HepG2 (cell line): ENCODE measurements around the gene DYDC2. TPM values are rescaled to one million over a fixed set of nuclear protein-coding genes. Genes with fewer than 3 reads are reported as not detected.

ENCODE experiments used
- ATAC-seq: fragments of 200-7000 bp; cut with Tn5 transposase; 3 replicates; pipeline ENCODE4 v1.9.1; 2020; ENCODE audit warnings: mild to moderate bottlenecking, moderate library complexity
- BruUV-seq: library from RNA; stranded (reverse); fragments of 400-500 nt; replicated peaks from 2 replicates; lab custom pipeline; 2021; lab: Mats Ljungman, UMichigan
- CTCF ChIA-PET: fragments of 300-600 bp; formaldehyde crosslinking; extraction: SDS; loops from one replicate; lab custom pipeline; 2021; ENCODE audit warnings: low total read pairs, inconsistent platforms, low intra/inter-chr PET ratio; lab: Yijun Ruan, JAX
- POLR2A ChIA-PET: fragments of 350-600 bp; sonication (Branson Sonifier 250); formaldehyde crosslinking; loops from one replicate; lab custom pipeline; 2020; ENCODE audit warnings: antibody characterized with exemption, inconsistent platforms; lab: Yijun Ruan, JAX
- DNase-seq: peaks from one replicate; pipeline ENCODE4 v3.0.0-alpha.2; 2015; ENCODE audit warnings: low spot score
- FAIRE-seq: peaks from 3 replicates; lab custom pipeline; 2011; peaks lifted over from hg19 to GRCh38; lab: Jason Lieb, UNC
- H2AFZ ChIP-seq: one replicate; pipeline ENCODE4 v1.6.1; 2011; ENCODE audit warnings: low read length, inconsistent platforms
- H3K27ac ChIP-seq: fragments of 300-600 bp; 3 replicates; pipeline ENCODE4 v1.8.0; 2011; ENCODE audit warnings: mixed run types, mild to moderate bottlenecking, mixed read lengths, low read length, inconsistent platforms; ENCODE audit not compliant: insufficient read depth; ENCODE audit errors: extremely low read length
- H3K27me3 ChIP-seq, 2 experiments: fragments of 200-600 bp in 1 of 2; 2 replicates in 1 of 2; 3 replicates in 1 of 2; pipeline versions ENCODE4 v1.6.0 to v1.8.0; 2011; ENCODE audit warnings: low read length in 2 of 2, mild to moderate bottlenecking in 2 of 2, moderate library complexity in 2 of 2, inconsistent platforms in 1 of 2; ENCODE audit not compliant: insufficient read depth in 2 of 2, control insufficient read depth in 1 of 2
- H3K36me3 ChIP-seq, 2 experiments: fragments of 200-600 bp in 1 of 2; replicated peaks in 1 of 2; 2 replicates in 1 of 2; 3 replicates in 1 of 2; pipeline versions ENCODE4 v1.5.1 to v1.8.0; 2011; ENCODE audit warnings: low read length in 2 of 2, inconsistent platforms in 1 of 2; ENCODE audit not compliant: insufficient read depth in 2 of 2, control insufficient read depth in 1 of 2
- H3K4me1 ChIP-seq: 2 replicates; pipeline ENCODE4 v1.5.1; 2012; ENCODE audit warnings: low read length, inconsistent platforms; ENCODE audit not compliant: insufficient read depth
- H3K4me2 ChIP-seq: 2 replicates; pipeline ENCODE4 v1.6.0; 2011; ENCODE audit warnings: low read depth, low read length, inconsistent platforms
- H3K4me3 ChIP-seq, 3 experiments: fragments of 200-600 bp in 1 of 3; sonication (generic), shearing (Covaris generic) in 1 of 3; replicated peaks in 1 of 3; 2 replicates each; pipeline ENCODE4 v1.5.1; 2011 to 2016; ENCODE audit warnings: low read length in 3 of 3, inconsistent platforms in 2 of 3, low read depth in 2 of 3, mild to moderate bottlenecking in 2 of 3, control low read depth in 1 of 3, mixed read lengths in 1 of 3; ENCODE audit not compliant: insufficient read depth in 1 of 3
- H3K79me2 ChIP-seq: one replicate; pipeline ENCODE4 v1.6.1; 2011; ENCODE audit warnings: low read length, inconsistent platforms; ENCODE audit not compliant: insufficient read depth
- H3K9ac ChIP-seq: 2 replicates; pipeline ENCODE4 v1.6.0; 2011; ENCODE audit warnings: mild to moderate bottlenecking, low read depth, low read length, inconsistent platforms; ENCODE audit not compliant: insufficient read depth
- H3K9me3 ChIP-seq: 2 replicates; pipeline ENCODE4 v1.5.1; 2012; ENCODE audit warnings: mild to moderate bottlenecking, low read length
- H4K20me1 ChIP-seq: 2 replicates; pipeline ENCODE4 v1.6.0; 2011; ENCODE audit warnings: inconsistent platforms, mild to moderate bottlenecking, low read length, moderate library complexity; ENCODE audit not compliant: insufficient read depth
- ASH2L ChIP-seq: fragments of 300-600, 200-600 bp; sonication (generic); IDR thresholded peaks from 2 replicates; pipeline ENCODE4 v1.7.0; 2017; ENCODE audit warnings: low read depth, mild to moderate bottlenecking, moderate library complexity, mixed read lengths, low read length; ENCODE audit not compliant: insufficient read length
- ATF7 ChIP-seq, 2 experiments: fragments of 450-650 bp in 1 of 2; sonication (generic) in 1 of 2; formaldehyde crosslinking in 1 of 2; IDR thresholded peaks; 2 replicates each; pipeline versions ENCODE4 v1.4.0 to v1.6.1; 2016 to 2020; ENCODE audit warnings: antibody characterized with exemption in 1 of 2, mild to moderate bottlenecking in 1 of 2, missing genetic modification reagents in 1 of 2
- CCAR2 ChIP-seq: fragments of 200-400 bp; formaldehyde crosslinking; optimal IDR thresholded peaks from 2 replicates; pipeline ENCODE3; 2018; ENCODE audit warnings: low read depth, mild to moderate bottlenecking, low read length, moderate library complexity
- CREB1 ChIP-seq, 2 experiments: fragments of 450-650 bp in 1 of 2; IDR thresholded peaks; 2 replicates each; pipeline ENCODE4 v1.6.1; 2016 to 2017; ENCODE audit warnings: control low read depth in 1 of 2, mild to moderate bottlenecking in 1 of 2, missing compliant biosample characterization in 1 of 2, missing genetic modification characterization in 1 of 2
- MEIS2 ChIP-seq: sonication (generic); formaldehyde crosslinking; IDR thresholded peaks from 2 replicates; pipeline ENCODE4 v1.9.0; 2021; ENCODE audit warnings: mild to moderate bottlenecking, missing genetic modification reagents
- MIXL1 ChIP-seq: IDR thresholded peaks from 2 replicates; pipeline ENCODE4 v1.6.1; 2016
- RFX3 ChIP-seq: IDR thresholded peaks from 2 replicates; pipeline ENCODE4 v1.6.1; 2016; ENCODE audit warnings: missing biosample characterization, missing genetic modification reagents
- SALL2 ChIP-seq: sonication (generic); formaldehyde crosslinking; IDR thresholded peaks from 2 replicates; pipeline ENCODE4 v1.8.1; 2023; ENCODE audit warnings: mild to moderate bottlenecking, missing genetic modification reagents, inconsistent platforms
- SNAI1 ChIP-seq: sonication (generic); formaldehyde crosslinking; IDR thresholded peaks from 2 replicates; pipeline ENCODE4 v1.5.0; 2020; ENCODE audit warnings: mild to moderate bottlenecking, missing genetic modification reagents, borderline replicate concordance
- ZFP90 ChIP-seq: sonication (generic); formaldehyde crosslinking; IDR thresholded peaks from 2 replicates; pipeline ENCODE4 v1.8.0; 2022; ENCODE audit warnings: missing genetic modification reagents, mild to moderate bottlenecking, inconsistent platforms, borderline replicate concordance
- ZMAT3 ChIP-seq: sonication (generic); formaldehyde crosslinking; conservative IDR thresholded peaks from 2 replicates; pipeline ENCODE4 v1.7.0; 2021; ENCODE audit warnings: missing genetic modification reagents
- ZNF496 ChIP-seq: sonication (generic); formaldehyde crosslinking; IDR thresholded peaks from 2 replicates; pipeline ENCODE4 v1.8.1; 2023; ENCODE audit warnings: mild to moderate bottlenecking, moderate library complexity, missing genetic modification reagents; ENCODE audit not compliant: insufficient replicate concordance
- ZNF543 ChIP-seq: sonication (generic); formaldehyde crosslinking; IDR thresholded peaks from 2 replicates; pipeline ENCODE4 v1.4.0; 2020; ENCODE audit warnings: mild to moderate bottlenecking, missing genetic modification reagents
- WGBS: methylation state at CpG from one replicate; pipeline ENCODE4 v1.1.6; 2017; ENCODE audit warnings: low lambda C conversion rate; 5-methylcytosine and 5-hydroxymethylcytosine counted together
- in situ Hi-C: cut with HindIII; loops from 2 replicates; pipeline ENCODE4 v1.10.0; 2017; ENCODE audit warnings: low pct_unique_long_range_greater_than_20kb; ENCODE audit not compliant: extremely low pct_ligation_motif_present
- intact Hi-C: fragments of 100-400 bp; cut with micrococcal nuclease; formaldehyde crosslinking; loops from one replicate; pipeline ENCODE4 v1.10.0; 2022; ENCODE audit not compliant: unreplicated experiment
- polyA plus RNA-seq, 8 experiments: library from polyadenylated mRNA; depleted of rRNA in 3 of 8; stranded (reverse) in 7 of 8; unstranded in 1 of 8; fragments of >200 nt; fragmentation: Illumina TruSeq in 4 of 8; extraction: Trizol in 4 of 8; gene quantifications; 2 replicates each; pipeline versions ENCODE4 v1.2.1 to v1.2.3, GENCODE V29; 2011 to 2016; ENCODE audit warnings: low read depth in 4 of 8, missing spikeins in 1 of 8, mixed read lengths in 1 of 8; ENCODE audit not compliant: insufficient read depth in 1 of 8
- total RNA-seq, 5 experiments: library from RNA; depleted of rRNA; stranded (reverse); fragments of >200 nt; fragmentation: Illumina TruSeq; extraction: Trizol; gene quantifications; 2 replicates each; pipeline ENCODE4 v1.2.3, GENCODE V29; 2016; ENCODE audit warnings: low read depth in 1 of 5
- TF ChIP-seq, protein P1 (sequence below): sonication (generic); formaldehyde crosslinking; IDR thresholded peaks from 2 replicates; pipeline ENCODE4 v1.9.0; 2021; ENCODE audit warnings: missing genetic modification reagents, mild to moderate bottlenecking, borderline replicate concordance
- TF ChIP-seq, protein P2 (sequence below): sonication (generic); formaldehyde crosslinking; IDR thresholded peaks from 2 replicates; pipeline ENCODE4 v1.4.0; 2020; ENCODE audit warnings: missing genetic modification reagents

DYDC2 gene
- total and polyA plus RNA-seq, 2 of the 13 experiments (the other 11 are each of a cell fraction or from before 2014, with no cell fraction given) = 0.98 to 2.3 TPM

DNA sequence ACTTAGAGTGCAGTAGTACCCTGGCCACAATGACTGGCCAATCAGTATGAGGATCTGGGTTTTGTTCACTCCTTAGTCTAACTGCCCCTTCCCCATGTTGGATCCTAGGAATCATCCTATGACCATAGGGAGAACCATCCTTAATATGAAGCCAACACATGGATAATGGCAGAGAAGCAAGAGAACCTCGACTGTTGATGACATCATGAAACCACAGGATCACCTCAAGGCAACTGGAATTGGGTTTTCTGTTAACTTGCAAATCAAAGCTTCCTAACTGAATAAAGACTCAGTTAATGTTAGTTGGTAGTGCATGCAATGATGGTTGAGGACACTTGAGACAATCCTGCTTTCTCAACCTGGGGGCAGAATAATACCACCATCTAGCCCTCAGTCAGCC, 48.5 kb downstream of the DYDC2 start:
- H2AFZ ChIP-seq = no peak overlapping the region
- in situ Hi-C loops (no loop called here), intact Hi-C loops (loop anchor here (5.0 kb wide), 1 partner anchor 37 kb away; no protein-coding TSS in a partner anchor)
- no peaks in the 10 kb centered on the region; a peak in 1 of 5 replicates for H3K27me3 ChIP-seq
- no peaks in the 10 kb centered on the region for H3K9me3 ChIP-seq
- TF ChIP-seq ZNF543 (CRISPR knock-in tag) (no peak), CREB1 (IDR thresholded peaks at IDR 0.05) (peak; percentile 49), CREB1 (CRISPR knock-in tag; IDR thresholded peaks at IDR 0.05) (no peak), ASH2L (no peak), ATF7 (IDR thresholded peaks at IDR 0.05) (peak; percentile 55), ATF7 (CRISPR knock-in tag; IDR thresholded peaks at IDR 0.05) (no peak)
- POLR2A ChIA-PET = interaction anchor here (2.0 kb wide), 1 partner anchor 132 kb away, joined by 4 read pairs; no protein-coding TSS in a partner anchor
- 0 out of 2 replicates have a peak, but pooled peaks cover 6% of the 10 kb centered on the region for H4K20me1 ChIP-seq
- peaks cover 33% of the 10 kb centered on the region for H3K4me1 ChIP-seq
- CTCF ChIA-PET = no interaction called here
- no TSS peak for BruUV-seq
- H3K27ac ChIP-seq = no peak overlapping the region
- 92% methylated on average over 1 of the region's 1 CpG for WGBS
- no peaks in the 10 kb centered on the region for H3K36me3 ChIP-seq
- no peak overlapping the region for H3K9ac ChIP-seq
- H3K4me2 ChIP-seq = no peak overlapping the region
- H3K79me2 ChIP-seq = peaks cover 19% of the 10 kb centered on the region
- ATAC-seq (no peak), DNase-seq (no peak), FAIRE-seq (no peak)
- no peak overlapping the region for H3K4me3 ChIP-seq

DNA sequence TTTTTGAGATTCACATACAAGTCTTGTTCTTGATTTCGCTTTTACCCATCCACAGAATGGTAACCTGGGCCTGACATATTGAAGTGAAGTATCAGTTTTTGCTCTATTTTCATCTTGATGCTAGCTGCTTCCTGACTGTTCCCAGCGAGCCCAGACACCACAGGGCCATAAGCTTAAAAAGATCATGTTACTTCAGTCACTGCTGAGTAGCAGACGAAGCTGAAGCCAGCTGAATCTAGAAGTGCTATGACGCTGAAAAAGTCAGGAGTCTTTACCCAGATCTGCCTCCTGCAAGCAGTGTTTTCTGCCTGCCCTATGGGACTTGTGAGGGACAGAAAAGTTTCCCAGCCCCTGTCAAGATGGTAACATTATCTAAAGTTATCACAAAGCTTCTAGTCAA, 49.0 kb downstream of the DYDC2 start:
- Histone ChIP-seq H3K79me2 (peaks cover 25% of the 10 kb centered on the region), H3K27ac (peak overlapping the region; percentile 21), H4K20me1 (0 out of 2 replicates have a peak, but pooled peaks cover 6% of the 10 kb centered on the region), H3K4me3 (no peak overlapping the region), H3K9ac (no peak overlapping the region), H3K36me3 (no peaks in the 10 kb centered on the region), H3K4me1 (peaks cover 39% of the 10 kb centered on the region), H3K9me3 (no peaks in the 10 kb centered on the region), H2AFZ (no peak overlapping the region), H3K4me2 (no peak overlapping the region), H3K27me3 (no peaks in the 10 kb centered on the region; a peak in 1 of 5 replicates)
- no peak for DNase-seq
- no TSS peak for BruUV-seq
- FAIRE-seq = no peak
- ChIA-PET POLR2A (interaction anchor here (0.9 to 2.0 kb wide), 2 partner anchors 14 to 133 kb away, joined by 3 to 4 read pairs; no protein-coding TSS in a partner anchor), CTCF (no interaction called here)
- ATAC-seq = no peak
- in situ Hi-C loops (no loop called here), intact Hi-C loops (loop anchor here (5.0 kb wide), 1 partner anchor 37 kb away; no protein-coding TSS in a partner anchor)
- 66% methylated on average over 4 of the region's 4 CpGs for WGBS
- no peak for TF ChIP-seq MIXL1 (CRISPR knock-in tag)
- TF ChIP-seq ZNF496 = no peak
- no peak for TF ChIP-seq SALL2 (CRISPR knock-in tag)
- no peak for TF ChIP-seq CCAR2
- TF ChIP-seq, protein P1, sequence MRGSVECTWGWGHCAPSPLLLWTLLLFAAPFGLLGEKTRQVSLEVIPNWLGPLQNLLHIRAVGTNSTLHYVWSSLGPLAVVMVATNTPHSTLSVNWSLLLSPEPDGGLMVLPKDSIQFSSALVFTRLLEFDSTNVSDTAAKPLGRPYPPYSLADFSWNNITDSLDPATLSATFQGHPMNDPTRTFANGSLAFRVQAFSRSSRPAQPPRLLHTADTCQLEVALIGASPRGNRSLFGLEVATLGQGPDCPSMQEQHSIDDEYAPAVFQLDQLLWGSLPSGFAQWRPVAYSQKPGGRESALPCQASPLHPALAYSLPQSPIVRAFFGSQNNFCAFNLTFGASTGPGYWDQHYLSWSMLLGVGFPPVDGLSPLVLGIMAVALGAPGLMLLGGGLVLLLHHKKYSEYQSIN = no peak
- TF ChIP-seq, protein P2, sequence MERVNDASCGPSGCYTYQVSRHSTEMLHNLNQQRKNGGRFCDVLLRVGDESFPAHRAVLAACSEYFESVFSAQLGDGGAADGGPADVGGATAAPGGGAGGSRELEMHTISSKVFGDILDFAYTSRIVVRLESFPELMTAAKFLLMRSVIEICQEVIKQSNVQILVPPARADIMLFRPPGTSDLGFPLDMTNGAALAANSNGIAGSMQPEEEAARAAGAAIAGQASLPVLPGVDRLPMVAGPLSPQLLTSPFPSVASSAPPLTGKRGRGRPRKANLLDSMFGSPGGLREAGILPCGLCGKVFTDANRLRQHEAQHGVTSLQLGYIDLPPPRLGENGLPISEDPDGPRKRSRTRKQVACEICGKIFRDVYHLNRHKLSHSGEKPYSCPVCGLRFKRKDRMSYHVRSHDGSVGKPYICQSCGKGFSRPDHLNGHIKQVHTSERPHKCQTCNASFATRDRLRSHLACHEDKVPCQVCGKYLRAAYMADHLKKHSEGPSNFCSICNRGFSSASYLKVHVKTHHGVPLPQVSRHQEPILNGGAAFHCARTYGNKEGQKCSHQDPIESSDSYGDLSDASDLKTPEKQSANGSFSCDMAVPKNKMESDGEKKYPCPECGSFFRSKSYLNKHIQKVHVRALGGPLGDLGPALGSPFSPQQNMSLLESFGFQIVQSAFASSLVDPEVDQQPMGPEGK = no peak
- TF ChIP-seq RFX3 (CRISPR knock-in tag) = no peak
- TF ChIP-seq ZFP90 (CRISPR knock-in tag) = no peak
- TF ChIP-seq SNAI1 (CRISPR knock-in tag) = no peak
- TF ChIP-seq MEIS2 (CRISPR knock-in tag) = no peak
- TF ChIP-seq ZMAT3 (CRISPR knock-in tag) = no peak
